ENCODE results near the gene CBLN1. TPM values are rescaled to one million over a fixed set of nuclear protein-coding genes. Genes with fewer than 3 reads are reported as not detected.

The CBLN1 gene
- total RNA-seq, 1 experiment from 2014 or later = not detected

- TF ChIP-seq ELF1 (IDR thresholded peaks at IDR 0.05; ENCODE audit: borderline replicate concordance, low read depth) (no peak), CEBPB (IDR thresholded peaks at IDR 0.05; ENCODE audit: low read depth) (no peak)
Observed at GRCh38 chr16:49283376-49284049, 1.9 kb upstream of the CBLN1 start (continued).

DNA sequence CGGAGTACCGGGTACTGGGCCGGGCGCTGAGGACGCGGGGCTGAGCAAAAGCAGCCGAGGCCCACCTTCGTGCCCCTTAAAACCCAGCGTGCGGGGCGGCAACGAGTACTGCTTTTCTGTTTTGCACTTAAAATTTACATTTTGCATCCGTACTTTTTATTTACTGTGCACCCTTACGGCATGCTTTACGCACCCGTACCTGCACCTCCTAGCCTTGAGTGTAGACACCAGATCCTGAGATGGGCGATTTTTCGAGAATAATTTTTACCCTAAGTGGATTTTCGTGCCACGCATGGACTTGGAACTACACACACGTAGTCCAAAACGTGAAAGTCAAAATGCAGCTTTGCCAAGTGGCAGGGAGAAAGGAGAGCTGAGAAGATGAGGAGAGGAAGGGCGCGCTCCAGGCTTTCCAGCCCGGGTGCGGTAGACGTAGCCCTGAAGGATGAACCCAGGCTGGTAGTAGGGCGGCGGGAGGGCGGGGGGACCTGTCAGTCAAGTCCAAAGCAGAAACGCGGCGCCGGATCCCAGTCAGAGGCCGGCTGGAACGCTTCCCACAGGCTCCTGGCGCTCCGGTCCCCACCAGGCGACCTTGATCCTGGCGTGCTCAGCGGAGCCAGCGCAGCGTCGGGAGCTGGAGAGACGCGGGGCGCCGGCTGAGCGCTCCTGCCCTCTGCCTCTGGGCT, 1.2 kb upstream of the CBLN1 start:
- H3K9me2 ChIP-seq (ENCODE audit: insufficient read depth) = no peaks in the 10 kb centered on the region
- H3K9me3 ChIP-seq (ENCODE audit: control insufficient read depth in 1 of 2, insufficient read depth in 1 of 2, low read depth in 1 of 2, low read length in 2 of 2) = no peaks in the 10 kb centered on the region
- no peaks in the 10 kb centered on the region for H3K36me3 ChIP-seq (ENCODE audit: control insufficient read depth in 1 of 2, insufficient read depth in 2 of 2, low read length in 2 of 2)
- H3K79me2 ChIP-seq (ENCODE audit: insufficient read depth, low read length) = no peaks in the 10 kb centered on the region
- no peak overlapping the region for H3K4me3 ChIP-seq (replicated peaks in 1 of 2; ENCODE audit: low read depth in 1 of 2, low read length in 2 of 2)
- H4K20me1 ChIP-seq (ENCODE audit: insufficient read depth) = no peaks in the 10 kb centered on the region
- intact Hi-C loops (cut with micrococcal nuclease) = no loop called here
- no TSS peak for BruUV-seq (replicated peaks)
- DNase-seq (ENCODE audit: low read depth, low spot score) = no peak
- no peak overlapping the region for H2AFZ ChIP-seq (ENCODE audit: low read depth, low read length, poor library complexity, severe bottlenecking)
- ChIA-PET RAD21 (ENCODE audit: low non-redundant PET in 1 of 2, low total read pairs in 2 of 2, uncharacterized antibody in 2 of 2, unreplicated experiment in 2 of 2) (no interaction called here), CTCF (no interaction called here), POLR2A (no interaction called here)
- no peak overlapping the region for H3K9ac ChIP-seq (ENCODE audit: low read length)
- H3K27me3 ChIP-seq (ENCODE audit: insufficient read depth, low read length) = no peaks in the 10 kb centered on the region
- TF ChIP-seq RAD21 (IDR thresholded peaks at IDR 0.05; ENCODE audit: low read depth) (no peak), TCF7L2 (IDR thresholded peaks at IDR 0.05; ENCODE audit: borderline replicate concordance, extremely low read depth, insufficient read depth, insufficient read length) (no peak), POLR2A (IDR thresholded peaks at IDR 0.05; ENCODE audit: borderline replicate concordance, extremely low read depth, insufficient read depth, insufficient read length) (no peak), SP1 (IDR thresholded peaks at IDR 0.05; ENCODE audit: low read depth) (no peak), CTCF (IDR thresholded peaks at IDR 0.05 in 2 of 3, conservative IDR thresholded peaks at IDR 0.05 in 1 of 3; ENCODE audit: borderline replicate concordance in 1 of 3, insufficient read depth in 1 of 3, low read depth in 2 of 3, low read length in 2 of 3) (no peak), EZH2 (IDR thresholded peaks at IDR 0.05) (no peak), CEBPB (IDR thresholded peaks at IDR 0.05; ENCODE audit: low read depth) (no peak)
- ATAC-seq = no peak
- no peaks in the 10 kb centered on the region for H3K4me1 ChIP-seq (ENCODE audit: control insufficient read depth in 1 of 2, insufficient read depth in 2 of 2, low read length in 2 of 2)
- no peak overlapping the region for H3K4me2 ChIP-seq (ENCODE audit: low read length)
- H3K27ac ChIP-seq (ENCODE audit: low read depth, low read length) = no peak overlapping the region
